A204.1 (cell line): ENCODE measurements around the gene PSEN1.
"Not testable (repeated sequence)": the region's sequence is repeated elsewhere in the genome, so short reads cannot be mapped to it uniquely, and the experiment has no call there.

Experiments
- FAIRE-seq: peaks from 2 replicates; lab custom pipeline; 2012; peaks lifted over from hg19 to GRCh38; lab: Jason Lieb, UNC

Gene PSEN1

DNA sequence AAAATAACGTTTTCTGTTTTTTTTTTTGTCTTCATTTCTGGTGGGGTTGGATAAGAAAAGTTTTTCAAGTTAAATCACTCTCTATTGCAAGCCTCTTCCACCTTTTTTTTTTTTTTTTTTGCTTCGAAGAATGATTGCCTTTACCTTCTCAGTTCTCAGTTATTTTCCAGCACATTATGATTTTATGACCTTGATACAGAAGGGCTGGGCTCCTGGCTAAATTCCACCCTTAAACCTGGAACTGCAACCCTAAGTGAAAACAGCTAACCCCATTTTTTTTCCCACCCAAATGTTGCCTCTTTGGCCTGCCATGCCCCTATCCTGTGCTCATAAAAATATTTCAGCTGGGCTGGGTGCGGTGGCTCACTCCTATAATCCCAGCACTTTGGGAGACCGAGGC lies 31.4 kb downstream of the PSEN1 start:
- no peak for FAIRE-seq

DNA sequence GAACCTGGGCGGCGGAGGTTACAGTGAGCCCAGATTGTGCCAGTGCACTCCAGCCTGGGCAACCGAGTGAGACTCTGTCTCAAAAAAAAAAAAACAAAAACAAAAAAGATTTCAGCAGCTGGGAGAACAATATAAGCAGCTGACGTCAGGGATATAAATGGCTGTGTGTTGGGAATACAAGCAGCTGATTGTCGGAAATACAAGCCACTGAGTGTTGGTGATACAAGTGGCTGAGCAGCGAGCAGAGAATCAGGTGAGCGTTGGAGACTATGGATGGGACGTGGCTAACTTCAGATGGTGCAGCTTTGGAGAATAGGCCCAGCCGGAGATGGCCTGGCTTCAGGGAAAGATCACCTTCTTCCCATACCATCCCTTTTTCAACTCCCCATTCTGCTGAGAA lies 32.0 kb downstream of the PSEN1 start:
- no peak for FAIRE-seq

- FAIRE-seq: no peak
These were observed 32.4 kb downstream of the PSEN1 start for GRCh38 chr14:73168691-73169090.

DNA sequence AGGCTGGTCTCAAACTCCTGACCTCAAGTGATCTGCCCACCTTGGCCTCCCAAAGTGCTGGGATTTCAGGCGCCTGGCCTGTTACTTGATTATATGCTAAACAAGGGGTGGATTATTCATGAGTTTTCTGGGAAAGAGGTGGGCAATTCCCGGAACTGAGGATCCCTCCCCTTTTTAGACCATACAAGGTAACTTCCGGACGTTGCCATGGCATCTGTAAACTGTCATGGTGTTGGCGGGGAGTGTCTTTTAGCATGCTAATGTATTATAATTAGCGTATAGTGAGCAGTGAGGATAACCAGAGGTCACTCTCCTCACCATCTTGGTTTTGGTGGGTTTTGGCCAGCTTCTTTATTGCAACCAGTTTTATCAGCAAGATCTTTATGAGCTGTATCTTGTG lies 33.5 kb downstream of the PSEN1 start:
- FAIRE-seq: not testable (repeated sequence)

GRCh38 chr14:73170686-73171085 lies 34.4 kb downstream of the PSEN1 start:
- no peak for FAIRE-seq

DNA sequence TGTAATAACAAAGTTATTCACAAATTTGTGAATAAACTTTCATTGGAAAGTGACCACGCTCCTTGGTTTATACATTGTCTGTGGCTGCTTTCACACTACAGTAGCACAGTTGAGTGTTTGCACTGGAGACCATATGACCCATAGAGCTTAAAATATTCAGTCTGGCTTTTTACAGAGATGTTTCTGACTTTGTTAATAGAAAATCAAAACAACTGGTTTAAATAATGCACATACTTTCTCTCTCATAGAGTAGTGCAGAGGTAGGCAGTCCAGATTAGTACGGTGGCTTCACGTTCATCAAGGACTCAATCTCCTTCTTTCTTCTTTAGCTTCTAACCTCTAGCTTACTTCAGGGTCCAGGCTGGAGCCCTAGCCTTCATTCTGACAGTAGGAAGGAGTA lies 36.2 kb downstream of the PSEN1 start:
- FAIRE-seq: no peak

DNA sequence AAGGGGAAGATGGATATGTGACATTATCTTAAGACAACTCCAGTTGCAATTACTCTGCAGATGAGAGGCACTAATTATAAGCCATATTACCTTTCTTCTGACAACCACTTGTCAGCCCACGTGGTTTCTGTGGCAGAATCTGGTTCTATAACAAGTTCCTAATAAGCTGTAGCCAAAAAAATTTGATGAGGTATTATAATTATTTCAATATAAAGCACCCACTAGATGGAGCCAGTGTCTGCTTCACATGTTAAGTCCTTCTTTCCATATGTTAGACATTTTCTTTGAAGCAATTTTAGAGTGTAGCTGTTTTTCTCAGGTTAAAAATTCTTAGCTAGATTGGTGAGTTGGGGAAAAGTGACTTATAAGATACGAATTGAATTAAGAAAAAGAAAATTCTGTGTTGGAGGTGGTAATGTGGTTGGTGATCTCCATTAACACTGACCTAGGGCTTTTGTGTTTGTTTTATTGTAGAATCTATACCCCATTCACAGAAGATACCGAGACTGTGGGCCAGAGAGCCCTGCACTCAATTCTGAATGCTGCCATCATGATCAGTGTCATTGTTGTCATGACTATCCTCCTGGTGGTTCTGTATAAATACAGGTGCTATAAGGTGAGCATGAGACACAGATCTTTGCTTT lies 36.9 kb downstream of the PSEN1 start:
- peak; percentile 77 for FAIRE-seq

DNA sequence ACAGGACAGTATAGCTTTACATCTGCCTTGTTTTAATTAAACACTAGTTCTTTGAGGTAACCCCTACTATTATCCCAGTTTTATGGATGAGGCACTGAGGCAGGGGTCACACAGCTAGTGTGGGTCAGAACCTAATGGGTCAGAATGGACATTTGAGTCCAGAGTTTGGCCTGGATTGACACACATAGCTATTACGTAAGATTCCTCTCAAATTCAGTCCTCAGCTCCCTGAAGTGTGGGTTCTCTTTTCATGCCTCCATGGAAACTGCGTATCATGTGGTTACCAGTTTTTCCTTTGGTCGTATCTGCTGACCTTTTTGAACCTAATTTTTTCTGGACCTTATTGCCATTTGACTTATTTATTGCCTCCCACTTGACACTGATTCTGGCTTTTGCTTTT lies 40.4 kb downstream of the PSEN1 start:
- FAIRE-seq: no peak

- FAIRE-seq: no peak
These were observed 44.1 kb downstream of the PSEN1 start for GRCh38 chr14:73180385-73180805.

DNA sequence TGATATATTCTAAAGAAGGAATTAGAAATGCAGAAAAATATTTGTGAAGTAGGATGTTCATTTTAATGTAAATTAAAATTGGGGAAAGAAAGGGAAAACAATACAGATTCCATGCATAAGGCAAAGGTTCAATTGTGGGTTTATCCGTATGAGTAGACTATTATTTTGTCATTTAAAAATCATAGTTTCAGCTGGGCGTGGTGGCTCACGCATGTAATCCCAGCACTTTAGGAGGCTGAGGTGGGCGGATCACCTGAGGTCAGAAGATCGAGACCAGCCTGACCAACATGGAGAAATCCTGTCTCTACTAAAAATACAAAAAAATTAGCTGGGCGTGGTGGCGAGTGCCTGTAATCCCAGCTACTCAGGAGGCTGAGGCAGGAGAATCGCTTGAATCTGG lies 44.7 kb downstream of the PSEN1 start:
- not testable (repeated sequence) for FAIRE-seq

DNA sequence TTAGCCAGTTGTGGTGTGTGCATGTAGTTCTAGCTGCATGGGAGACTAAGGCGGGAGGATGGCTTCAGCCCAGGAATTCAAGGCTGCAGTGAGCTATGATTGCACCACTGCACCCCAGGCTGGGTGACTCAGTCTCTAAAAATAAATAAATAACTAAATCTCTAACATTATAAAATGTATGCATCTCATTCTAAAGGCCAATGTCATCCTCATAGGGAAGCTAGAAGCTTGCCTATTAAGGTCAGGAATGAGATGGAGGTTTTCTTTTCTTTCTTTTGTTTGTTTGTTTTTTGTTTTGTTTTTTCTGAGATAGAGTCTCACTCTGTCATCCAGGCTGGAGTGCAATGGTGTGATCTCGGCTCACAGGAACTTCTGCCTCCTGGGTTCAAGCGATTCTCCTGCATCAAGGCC lies 52.2 kb downstream of the PSEN1 start:
- FAIRE-seq: no peak

GRCh38 chr14:73189651-73190050 lies 53.3 kb downstream of the PSEN1 start:
- no peak for FAIRE-seq

DNA sequence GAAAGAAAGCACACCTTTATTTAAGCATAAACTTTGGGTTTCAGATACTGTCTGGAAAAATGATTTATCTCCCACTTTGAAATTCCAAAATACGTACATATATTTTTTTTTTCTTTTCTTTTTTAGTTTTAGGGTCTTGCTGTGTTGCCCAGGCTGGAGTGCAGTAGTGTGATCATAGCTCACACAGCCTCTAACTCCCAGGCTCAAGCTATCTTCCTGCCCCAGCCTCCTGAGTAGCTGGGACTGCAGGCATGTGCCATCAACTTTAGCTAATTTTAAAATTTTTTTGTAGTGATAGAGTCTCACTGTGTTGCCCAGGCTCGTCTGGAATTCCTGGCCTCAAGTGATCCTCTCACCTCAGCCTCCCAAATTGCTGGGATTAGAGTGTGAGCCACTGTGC lies 55.1 kb downstream of the PSEN1 start:
- no peak for FAIRE-seq

DNA sequence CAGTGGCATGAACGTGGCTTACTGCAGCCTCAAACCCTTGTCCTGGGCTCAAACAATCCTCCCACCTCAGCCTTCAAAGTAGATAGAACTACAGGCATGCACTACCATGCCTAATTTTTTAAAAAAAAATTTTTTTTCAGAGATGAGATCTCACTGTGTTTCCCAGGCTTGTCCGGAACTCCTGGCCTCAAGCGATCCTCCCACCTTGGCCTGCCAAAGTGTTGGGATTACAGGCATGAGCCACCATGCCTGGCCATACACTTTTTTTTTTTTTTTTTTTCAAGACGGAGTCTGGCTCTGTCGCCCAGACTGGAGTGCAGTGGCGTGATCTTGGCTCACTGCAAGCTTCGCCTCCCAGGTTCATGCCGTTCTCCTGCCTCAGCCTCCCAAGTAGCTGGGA lies 58.0 kb downstream of the PSEN1 start:
- not testable (repeated sequence) for FAIRE-seq

GRCh38 chr14:73198253-73198652 lies 61.9 kb downstream of the PSEN1 start:
- FAIRE-seq: no peak

GRCh38 chr14:73203527-73203926 lies 67.2 kb downstream of the PSEN1 start:
- FAIRE-seq: no peak

GRCh38 chr14:73207615-73208014 lies 71.3 kb downstream of the PSEN1 start:
- no peak for FAIRE-seq

DNA sequence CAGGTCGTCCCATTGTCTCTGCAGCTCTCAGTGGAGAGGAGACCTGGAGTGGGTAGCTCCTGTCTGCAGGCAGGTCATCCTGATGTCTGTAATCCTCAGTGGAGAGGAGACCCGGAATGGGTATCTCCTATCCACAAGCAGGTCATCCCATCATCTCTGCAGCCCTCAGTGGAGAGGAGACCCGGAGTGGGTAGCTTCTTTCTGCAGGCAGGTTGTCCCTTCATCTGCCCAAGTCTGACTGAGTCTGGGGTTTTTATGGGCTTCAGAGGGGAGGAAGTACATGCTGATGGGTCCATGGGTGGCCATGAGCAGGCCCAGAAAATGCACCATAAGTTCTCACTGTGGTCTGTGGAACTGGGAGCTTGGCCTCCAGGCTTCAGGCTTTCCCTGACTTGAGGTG lies 72.1 kb downstream of the PSEN1 start:
- no peak for FAIRE-seq

GRCh38 chr14:73208846-73209245 lies 72.5 kb downstream of the PSEN1 start:
- no peak for FAIRE-seq

- no peak for FAIRE-seq
These were observed 73.6 kb downstream of the PSEN1 start for GRCh38 chr14:73209953-73210352.

GRCh38 chr14:73211251-73212040 lies 75.1 kb downstream of the PSEN1 start:
- FAIRE-seq: no peak

DNA sequence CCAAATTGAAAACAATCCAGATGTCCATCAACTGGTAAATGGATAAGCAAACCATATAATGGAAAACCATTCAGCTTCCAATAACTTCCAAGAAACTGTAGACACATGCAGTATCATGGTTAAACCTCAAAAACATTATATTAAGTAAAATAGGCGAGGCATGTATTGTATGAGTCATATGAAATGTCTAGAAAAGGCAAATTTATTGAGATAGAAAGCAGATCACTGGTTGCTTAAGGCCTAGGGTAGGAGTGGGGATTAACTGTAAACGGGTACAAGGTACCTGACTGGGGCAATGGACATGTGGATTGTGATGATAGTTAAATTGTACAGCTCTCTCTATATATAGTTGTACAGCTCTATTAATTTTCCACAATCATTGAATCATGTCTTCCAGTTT lies 79.7 kb downstream of the PSEN1 start:
- FAIRE-seq: no peak

- FAIRE-seq: no peak
These were observed 81.1 kb downstream of the PSEN1 start for GRCh38 chr14:73217411-73217810.

DNA sequence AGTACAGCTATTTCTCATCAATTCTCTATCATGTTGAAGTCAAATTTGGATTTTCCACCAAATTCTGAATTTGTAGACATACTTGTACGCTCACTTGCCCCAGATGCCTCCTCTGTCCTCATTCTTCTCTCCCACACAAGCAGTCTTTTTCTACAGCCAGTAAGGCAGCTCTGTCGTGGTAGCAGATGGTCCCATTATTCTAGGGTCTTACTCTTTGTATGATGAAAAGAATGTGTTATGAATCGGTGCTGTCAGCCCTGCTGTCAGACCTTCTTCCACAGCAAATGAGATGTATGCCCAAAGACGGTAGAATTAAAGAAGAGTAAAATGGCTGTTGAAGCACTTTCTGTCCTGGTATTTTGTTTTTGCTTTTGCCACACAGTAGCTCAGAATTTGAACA lies 83.8 kb downstream of the PSEN1 start:
- no peak for FAIRE-seq
